NCI-H345 treated with DMSO at 0.1 percent for 48 hours (cell line): ENCODE measurements around the gene IPO9.
"Not testable (repeated sequence)": the region's sequence is repeated elsewhere in the genome, so short reads cannot be mapped to it uniquely, and the experiment has no call there.

Experiments
- DNase-seq: peaks from one replicate; lab custom pipeline; 2025; ENCODE audit not compliant: unreplicated experiment; lab: John Stamatoyannopoulos, UW

The IPO9 gene

GRCh38 chr1:201808633-201808990 lies 20.3 kb upstream of the IPO9 start:
- no peak for DNase-seq

- no peak for DNase-seq
Measured at GRCh38 chr1:201809876-201810275, 19.1 kb upstream of the IPO9 start.

GRCh38 chr1:201810466-201811216 lies 18.3 kb upstream of the IPO9 start:
- no peak for DNase-seq

- DNase-seq = no peak
Measured at GRCh38 chr1:201813226-201813625, 15.7 kb upstream of the IPO9 start.

GRCh38 chr1:201816309-201816854 lies 12.6 kb upstream of the IPO9 start:
- no peak for DNase-seq

- no peak for DNase-seq
Measured at GRCh38 chr1:201818971-201819750, 9.8 kb upstream of the IPO9 start.

- DNase-seq = no peak
Measured at GRCh38 chr1:201820413-201820812, 8.5 kb upstream of the IPO9 start.

- DNase-seq = no peak
Measured at GRCh38 chr1:201825245-201825644, 3.7 kb upstream of the IPO9 start.

- no peak for DNase-seq
Measured at GRCh38 chr1:201826830-201827229, 2.1 kb upstream of the IPO9 start.

- DNase-seq = no peak
Measured at GRCh38 chr1:201827321-201828216, 1.4 kb upstream of the IPO9 start.

- DNase-seq = no peak
Measured at GRCh38 chr1:201828217-201828819, 639 bp upstream of the IPO9 start.

- DNase-seq = no peak
Measured at GRCh38 chr1:201831371-201831770, 2.4 kb downstream of the IPO9 start.

GRCh38 chr1:201834621-201835020 lies 5.7 kb downstream of the IPO9 start:
- no peak for DNase-seq

GRCh38 chr1:201838381-201838780 lies 9.4 kb downstream of the IPO9 start:
- DNase-seq = no peak

- DNase-seq = not testable (repeated sequence)
Measured at GRCh38 chr1:201839089-201839488, 10.1 kb downstream of the IPO9 start.

GRCh38 chr1:201840055-201840454 lies 11.1 kb downstream of the IPO9 start:
- DNase-seq = no peak

- no peak for DNase-seq
Measured at GRCh38 chr1:201840490-201840889, 11.5 kb downstream of the IPO9 start.

GRCh38 chr1:201841265-201841912 lies 12.4 kb downstream of the IPO9 start:
- DNase-seq = no peak

- no peak for DNase-seq
Measured at GRCh38 chr1:201842472-201843027, 13.6 kb downstream of the IPO9 start.
